WTC11 (cell line): ENCODE results near the gene CACNA1F. TPM values are rescaled to one million over a fixed set of nuclear protein-coding genes. Genes with fewer than 3 reads are reported as not detected.

Experiments
- ATAC-seq: fragments of 200-7000 bp; cut with Tn5 transposase; 2 replicates; pipeline ENCODE4 v1.10.0; 2021; ENCODE audit warnings: mild to moderate bottlenecking, moderate library complexity
- CTCF ChIA-PET: fragments of 300-600 bp; sonication (Branson Sonifier 250); formaldehyde crosslinking; loops from one replicate; lab custom pipeline; 2021; ENCODE audit warnings: antibody characterized with exemption; lab: Charles Lee
- POLR2A ChIA-PET: fragments of 350-600 bp; sonication (Branson Sonifier 250); formaldehyde crosslinking; loops from one replicate; lab custom pipeline; 2021; ENCODE audit warnings: antibody characterized with exemption; lab: Charles Lee
- DNase-seq: peaks from one replicate; pipeline ENCODE4 v3.0.0; 2021; ENCODE audit warnings: low spot score
- H3K27ac Mint-ChIP-seq: 2 replicates; pipeline ENCODE4 v1.8.0; 2021; ENCODE audit warnings: mixed read lengths
- H3K27me3 Mint-ChIP-seq: 2 replicates; pipeline ENCODE4 v1.8.0; 2021; ENCODE audit warnings: low read depth, mild to moderate bottlenecking, moderate library complexity, mixed read lengths
- H3K36me3 Mint-ChIP-seq: 2 replicates; pipeline ENCODE4 v1.8.0; 2021; ENCODE audit warnings: mixed read lengths
- H3K4me1 Mint-ChIP-seq: 2 replicates; pipeline ENCODE4 v1.8.0; 2022; ENCODE audit warnings: mixed read lengths
- H3K4me3 Mint-ChIP-seq: 2 replicates; pipeline ENCODE4 v1.8.0; 2021; ENCODE audit warnings: mild to moderate bottlenecking, moderate library complexity, mixed read lengths
- H3K9me3 Mint-ChIP-seq: 2 replicates; pipeline ENCODE4 v1.8.0; 2021; ENCODE audit warnings: mixed read lengths
- ATF1 ChIP-seq: sonication (generic); formaldehyde crosslinking; IDR thresholded peaks from 2 replicates; pipeline ENCODE4 v1.8.1; 2023; ENCODE audit warnings: mild to moderate bottlenecking, moderate library complexity, missing genetic modification reagents
- CREB1 ChIP-seq: sonication (generic); formaldehyde crosslinking; IDR thresholded peaks from 2 replicates; pipeline ENCODE4 v1.8.0; 2023; ENCODE audit warnings: mild to moderate bottlenecking, missing genetic modification reagents
- ETV6 ChIP-seq: sonication (generic); formaldehyde crosslinking; IDR thresholded peaks from 2 replicates; pipeline ENCODE4 v1.8.1; 2022; ENCODE audit warnings: mild to moderate bottlenecking, missing genetic modification reagents
- FOXK1 ChIP-seq: sonication (generic); formaldehyde crosslinking; IDR thresholded peaks from 2 replicates; pipeline ENCODE4 v1.8.0; 2022; ENCODE audit warnings: mild to moderate bottlenecking, moderate library complexity, missing genetic modification reagents
- FOXP1 ChIP-seq: sonication (generic); formaldehyde crosslinking; IDR thresholded peaks from 2 replicates; pipeline ENCODE4 v1.8.0; 2022; ENCODE audit warnings: missing genetic modification reagents, mild to moderate bottlenecking, moderate library complexity, borderline replicate concordance
- IRF2 ChIP-seq: sonication (generic); formaldehyde crosslinking; IDR thresholded peaks from 2 replicates; pipeline ENCODE4 v1.8.0; 2022; ENCODE audit warnings: low read depth, missing genetic modification reagents, borderline replicate concordance
- NFYB ChIP-seq: sonication (generic); formaldehyde crosslinking; conservative IDR thresholded peaks from 2 replicates; pipeline ENCODE4 v1.8.0; 2022; ENCODE audit warnings: low read depth, missing genetic modification reagents
- SP1 ChIP-seq: sonication (generic); formaldehyde crosslinking; conservative IDR thresholded peaks from 2 replicates; pipeline ENCODE4 v1.8.1; 2022; ENCODE audit warnings: missing genetic modification reagents
- ZNF121 ChIP-seq: sonication (generic); formaldehyde crosslinking; IDR thresholded peaks from 2 replicates; pipeline ENCODE4 v1.8.0; 2023; ENCODE audit warnings: missing genetic modification reagents
- total RNA-seq: library from RNA; stranded (reverse); gene quantifications from 3 replicates; pipeline ENCODE4 v1.2.3, GENCODE V29; 2021
- TF ChIP-seq, protein P1 (sequence below): fragments of 250-450 bp; sonication (Bioruptor Pico); IDR thresholded peaks from 2 replicates; pipeline ENCODE4 v1.9.0; 2021; ENCODE audit warnings: mild to moderate bottlenecking
- TF ChIP-seq, protein P2 (sequence below): sonication (generic); formaldehyde crosslinking; IDR thresholded peaks from 2 replicates; pipeline ENCODE4 v1.8.1; 2023; ENCODE audit warnings: mild to moderate bottlenecking, missing genetic modification reagents
- TF ChIP-seq, protein P3 (sequence below): sonication (generic); formaldehyde crosslinking; IDR thresholded peaks from 2 replicates; pipeline ENCODE4 v1.8.0; 2022; ENCODE audit warnings: mild to moderate bottlenecking, missing genetic modification reagents
- TF ChIP-seq, protein P4 (sequence below): fragments of 250-450 bp; sonication (Bioruptor Pico); IDR thresholded peaks from 2 replicates; pipeline ENCODE4 v1.9.0; 2021; ENCODE audit warnings: mild to moderate bottlenecking, borderline replicate concordance
- TF ChIP-seq, protein P5 (sequence below): sonication (generic); formaldehyde crosslinking; IDR thresholded peaks from 2 replicates; pipeline ENCODE4 v1.8.0; 2023; ENCODE audit warnings: mild to moderate bottlenecking, missing genetic modification reagents
- TF ChIP-seq, protein P6 (sequence below): sonication (generic); formaldehyde crosslinking; IDR thresholded peaks from 2 replicates; pipeline ENCODE4 v1.8.1; 2023; ENCODE audit warnings: mild to moderate bottlenecking, missing genetic modification reagents, moderate library complexity
- TF ChIP-seq, protein P7 (sequence below): sonication (generic); formaldehyde crosslinking; IDR thresholded peaks from 2 replicates; pipeline ENCODE4 v1.8.1; 2022; ENCODE audit warnings: low read depth, missing genetic modification reagents, borderline replicate concordance
- TF ChIP-seq, protein P8 (sequence below): sonication (generic); formaldehyde crosslinking; IDR thresholded peaks from 2 replicates; pipeline ENCODE4 v1.8.0; 2022; ENCODE audit warnings: mild to moderate bottlenecking, missing genetic modification reagents
- TF ChIP-seq, protein P9 (sequence below): sonication (generic); formaldehyde crosslinking; IDR thresholded peaks from 2 replicates; pipeline ENCODE4 v1.8.1; 2022; ENCODE audit warnings: low read depth, mild to moderate bottlenecking, moderate library complexity, missing genetic modification reagents, borderline replicate concordance
- TF ChIP-seq, protein P10 (sequence below): fragments of 250-450 bp; sonication (Bioruptor Pico); IDR thresholded peaks from 2 replicates; pipeline ENCODE4 v1.8.0; 2021; ENCODE audit warnings: mild to moderate bottlenecking

Gene CACNA1F
- total RNA-seq, 1 experiment from 2014 or later = 1.6 TPM

DNA sequence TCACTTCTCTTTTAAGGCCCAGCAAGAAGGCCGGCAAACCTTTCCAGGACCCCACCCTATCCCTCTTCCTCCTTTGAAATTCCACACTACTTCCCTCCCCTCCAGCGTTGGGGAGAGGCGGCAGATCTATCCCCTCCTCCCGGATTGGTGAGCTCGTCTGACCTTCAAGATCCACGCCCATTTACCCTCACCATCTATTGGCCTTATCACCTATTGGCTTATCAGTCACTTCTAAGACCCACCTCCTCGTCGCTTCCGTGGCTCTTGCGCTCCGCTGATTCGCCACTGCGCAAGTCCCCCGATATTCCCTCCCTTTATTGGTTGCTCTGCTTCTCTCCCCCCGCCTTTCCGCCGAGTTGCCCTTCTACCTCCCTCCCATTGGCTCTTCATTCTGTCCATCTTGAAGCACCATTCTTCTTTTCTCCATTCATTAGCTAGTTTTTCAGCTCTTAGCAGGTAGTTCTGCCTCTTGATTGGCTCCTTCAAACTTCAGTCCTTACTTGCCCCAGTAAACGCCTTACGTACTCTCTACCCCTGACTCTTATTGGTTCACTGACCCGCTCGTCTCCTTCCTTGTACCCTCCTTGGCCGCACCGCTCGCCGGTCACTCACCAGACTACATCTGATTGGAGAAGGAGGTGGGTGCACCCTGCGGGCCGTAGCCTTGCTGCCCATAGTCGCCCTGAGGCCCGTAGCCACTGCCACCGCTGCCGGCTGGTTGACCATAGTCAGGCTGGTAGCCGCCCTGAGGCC, 42.1 kb downstream of the CACNA1F start (continued):
- TF ChIP-seq, protein P1, sequence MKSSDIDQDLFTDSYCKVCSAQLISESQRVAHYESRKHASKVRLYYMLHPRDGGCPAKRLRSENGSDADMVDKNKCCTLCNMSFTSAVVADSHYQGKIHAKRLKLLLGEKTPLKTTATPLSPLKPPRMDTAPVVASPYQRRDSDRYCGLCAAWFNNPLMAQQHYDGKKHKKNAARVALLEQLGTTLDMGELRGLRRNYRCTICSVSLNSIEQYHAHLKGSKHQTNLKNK (CRISPR knock-in tag) = no peak
- TF ChIP-seq IRF2 (CRISPR knock-in tag) (no peak), SP1 (CRISPR knock-in tag) (peak; percentile 53), CREB1 (no peak), NFYB (CRISPR knock-in tag) (peak; percentile 82)
- TF ChIP-seq, protein P2, sequence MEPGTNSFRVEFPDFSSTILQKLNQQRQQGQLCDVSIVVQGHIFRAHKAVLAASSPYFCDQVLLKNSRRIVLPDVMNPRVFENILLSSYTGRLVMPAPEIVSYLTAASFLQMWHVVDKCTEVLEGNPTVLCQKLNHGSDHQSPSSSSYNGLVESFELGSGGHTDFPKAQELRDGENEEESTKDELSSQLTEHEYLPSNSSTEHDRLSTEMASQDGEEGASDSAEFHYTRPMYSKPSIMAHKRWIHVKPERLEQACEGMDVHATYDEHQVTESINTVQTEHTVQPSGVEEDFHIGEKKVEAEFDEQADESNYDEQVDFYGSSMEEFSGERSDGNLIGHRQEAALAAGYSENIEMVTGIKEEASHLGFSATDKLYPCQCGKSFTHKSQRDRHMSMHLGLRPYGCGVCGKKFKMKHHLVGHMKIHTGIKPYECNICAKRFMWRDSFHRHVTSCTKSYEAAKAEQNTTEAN (CRISPR knock-in tag) = no peak
- TF ChIP-seq, protein P3, sequence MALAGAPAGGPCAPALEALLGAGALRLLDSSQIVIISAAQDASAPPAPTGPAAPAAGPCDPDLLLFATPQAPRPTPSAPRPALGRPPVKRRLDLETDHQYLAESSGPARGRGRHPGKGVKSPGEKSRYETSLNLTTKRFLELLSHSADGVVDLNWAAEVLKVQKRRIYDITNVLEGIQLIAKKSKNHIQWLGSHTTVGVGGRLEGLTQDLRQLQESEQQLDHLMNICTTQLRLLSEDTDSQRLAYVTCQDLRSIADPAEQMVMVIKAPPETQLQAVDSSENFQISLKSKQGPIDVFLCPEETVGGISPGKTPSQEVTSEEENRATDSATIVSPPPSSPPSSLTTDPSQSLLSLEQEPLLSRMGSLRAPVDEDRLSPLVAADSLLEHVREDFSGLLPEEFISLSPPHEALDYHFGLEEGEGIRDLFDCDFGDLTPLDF (CRISPR knock-in tag) = no peak
- TF ChIP-seq, protein P4, sequence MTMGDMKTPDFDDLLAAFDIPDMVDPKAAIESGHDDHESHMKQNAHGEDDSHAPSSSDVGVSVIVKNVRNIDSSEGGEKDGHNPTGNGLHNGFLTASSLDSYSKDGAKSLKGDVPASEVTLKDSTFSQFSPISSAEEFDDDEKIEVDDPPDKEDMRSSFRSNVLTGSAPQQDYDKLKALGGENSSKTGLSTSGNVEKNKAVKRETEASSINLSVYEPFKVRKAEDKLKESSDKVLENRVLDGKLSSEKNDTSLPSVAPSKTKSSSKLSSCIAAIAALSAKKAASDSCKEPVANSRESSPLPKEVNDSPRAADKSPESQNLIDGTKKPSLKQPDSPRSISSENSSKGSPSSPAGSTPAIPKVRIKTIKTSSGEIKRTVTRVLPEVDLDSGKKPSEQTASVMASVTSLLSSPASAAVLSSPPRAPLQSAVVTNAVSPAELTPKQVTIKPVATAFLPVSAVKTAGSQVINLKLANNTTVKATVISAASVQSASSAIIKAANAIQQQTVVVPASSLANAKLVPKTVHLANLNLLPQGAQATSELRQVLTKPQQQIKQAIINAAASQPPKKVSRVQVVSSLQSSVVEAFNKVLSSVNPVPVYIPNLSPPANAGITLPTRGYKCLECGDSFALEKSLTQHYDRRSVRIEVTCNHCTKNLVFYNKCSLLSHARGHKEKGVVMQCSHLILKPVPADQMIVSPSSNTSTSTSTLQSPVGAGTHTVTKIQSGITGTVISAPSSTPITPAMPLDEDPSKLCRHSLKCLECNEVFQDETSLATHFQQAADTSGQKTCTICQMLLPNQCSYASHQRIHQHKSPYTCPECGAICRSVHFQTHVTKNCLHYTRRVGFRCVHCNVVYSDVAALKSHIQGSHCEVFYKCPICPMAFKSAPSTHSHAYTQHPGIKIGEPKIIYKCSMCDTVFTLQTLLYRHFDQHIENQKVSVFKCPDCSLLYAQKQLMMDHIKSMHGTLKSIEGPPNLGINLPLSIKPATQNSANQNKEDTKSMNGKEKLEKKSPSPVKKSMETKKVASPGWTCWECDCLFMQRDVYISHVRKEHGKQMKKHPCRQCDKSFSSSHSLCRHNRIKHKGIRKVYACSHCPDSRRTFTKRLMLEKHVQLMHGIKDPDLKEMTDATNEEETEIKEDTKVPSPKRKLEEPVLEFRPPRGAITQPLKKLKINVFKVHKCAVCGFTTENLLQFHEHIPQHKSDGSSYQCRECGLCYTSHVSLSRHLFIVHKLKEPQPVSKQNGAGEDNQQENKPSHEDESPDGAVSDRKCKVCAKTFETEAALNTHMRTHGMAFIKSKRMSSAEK (CRISPR knock-in tag) = no peak
- TF ChIP-seq, protein P5, sequence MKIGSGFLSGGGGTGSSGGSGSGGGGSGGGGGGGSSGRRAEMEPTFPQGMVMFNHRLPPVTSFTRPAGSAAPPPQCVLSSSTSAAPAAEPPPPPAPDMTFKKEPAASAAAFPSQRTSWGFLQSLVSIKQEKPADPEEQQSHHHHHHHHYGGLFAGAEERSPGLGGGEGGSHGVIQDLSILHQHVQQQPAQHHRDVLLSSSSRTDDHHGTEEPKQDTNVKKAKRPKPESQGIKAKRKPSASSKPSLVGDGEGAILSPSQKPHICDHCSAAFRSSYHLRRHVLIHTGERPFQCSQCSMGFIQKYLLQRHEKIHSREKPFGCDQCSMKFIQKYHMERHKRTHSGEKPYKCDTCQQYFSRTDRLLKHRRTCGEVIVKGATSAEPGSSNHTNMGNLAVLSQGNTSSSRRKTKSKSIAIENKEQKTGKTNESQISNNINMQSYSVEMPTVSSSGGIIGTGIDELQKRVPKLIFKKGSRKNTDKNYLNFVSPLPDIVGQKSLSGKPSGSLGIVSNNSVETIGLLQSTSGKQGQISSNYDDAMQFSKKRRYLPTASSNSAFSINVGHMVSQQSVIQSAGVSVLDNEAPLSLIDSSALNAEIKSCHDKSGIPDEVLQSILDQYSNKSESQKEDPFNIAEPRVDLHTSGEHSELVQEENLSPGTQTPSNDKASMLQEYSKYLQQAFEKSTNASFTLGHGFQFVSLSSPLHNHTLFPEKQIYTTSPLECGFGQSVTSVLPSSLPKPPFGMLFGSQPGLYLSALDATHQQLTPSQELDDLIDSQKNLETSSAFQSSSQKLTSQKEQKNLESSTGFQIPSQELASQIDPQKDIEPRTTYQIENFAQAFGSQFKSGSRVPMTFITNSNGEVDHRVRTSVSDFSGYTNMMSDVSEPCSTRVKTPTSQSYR (CRISPR knock-in tag) = no peak
- TF ChIP-seq, protein P6, sequence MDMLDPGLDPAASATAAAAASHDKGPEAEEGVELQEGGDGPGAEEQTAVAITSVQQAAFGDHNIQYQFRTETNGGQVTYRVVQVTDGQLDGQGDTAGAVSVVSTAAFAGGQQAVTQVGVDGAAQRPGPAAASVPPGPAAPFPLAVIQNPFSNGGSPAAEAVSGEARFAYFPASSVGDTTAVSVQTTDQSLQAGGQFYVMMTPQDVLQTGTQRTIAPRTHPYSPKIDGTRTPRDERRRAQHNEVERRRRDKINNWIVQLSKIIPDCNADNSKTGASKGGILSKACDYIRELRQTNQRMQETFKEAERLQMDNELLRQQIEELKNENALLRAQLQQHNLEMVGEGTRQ (CRISPR knock-in tag) = no peak

DNA sequence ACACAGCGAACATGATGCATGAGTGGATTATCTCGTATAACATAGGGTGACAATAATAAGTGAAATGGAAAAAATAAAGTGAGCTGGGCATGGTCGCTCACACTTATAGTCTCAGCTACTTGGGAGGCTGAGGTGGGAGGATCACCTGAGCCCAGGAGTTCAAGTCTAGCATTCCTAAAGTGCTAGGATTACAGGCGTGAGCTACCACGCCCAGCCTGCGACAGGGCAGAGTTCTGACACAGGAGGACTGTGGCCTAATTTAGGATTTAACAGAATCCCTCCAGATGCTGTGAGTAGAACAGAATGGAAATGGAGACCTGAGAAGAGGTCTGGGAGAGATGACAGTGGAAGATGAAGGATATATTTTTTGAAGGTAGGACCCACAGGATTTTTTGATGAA, 43.5 kb downstream of the CACNA1F start:
- H3K4me3 Mint-ChIP-seq = peak overlapping the region; percentile 83
- no peaks in the 10 kb centered on the region; the same call in 1 of the 2 replicates for H3K27me3 Mint-ChIP-seq
- ChIA-PET POLR2A (no interaction called here), CTCF (no interaction called here)
- H3K9me3 Mint-ChIP-seq = no peaks in the 10 kb centered on the region
- TF ChIP-seq, protein P7, sequence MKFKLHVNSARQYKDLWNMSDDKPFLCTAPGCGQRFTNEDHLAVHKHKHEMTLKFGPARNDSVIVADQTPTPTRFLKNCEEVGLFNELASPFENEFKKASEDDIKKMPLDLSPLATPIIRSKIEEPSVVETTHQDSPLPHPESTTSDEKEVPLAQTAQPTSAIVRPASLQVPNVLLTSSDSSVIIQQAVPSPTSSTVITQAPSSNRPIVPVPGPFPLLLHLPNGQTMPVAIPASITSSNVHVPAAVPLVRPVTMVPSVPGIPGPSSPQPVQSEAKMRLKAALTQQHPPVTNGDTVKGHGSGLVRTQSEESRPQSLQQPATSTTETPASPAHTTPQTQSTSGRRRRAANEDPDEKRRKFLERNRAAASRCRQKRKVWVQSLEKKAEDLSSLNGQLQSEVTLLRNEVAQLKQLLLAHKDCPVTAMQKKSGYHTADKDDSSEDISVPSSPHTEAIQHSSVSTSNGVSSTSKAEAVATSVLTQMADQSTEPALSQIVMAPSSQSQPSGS (CRISPR knock-in tag) = no peak
- TF ChIP-seq ATF1 (CRISPR knock-in tag) (no peak), FOXK1 (no peak), ZNF121 (CRISPR knock-in tag) (no peak), FOXP1 (CRISPR knock-in tag) (no peak), ETV6 (CRISPR knock-in tag) (no peak)
- TF ChIP-seq, protein P8, sequence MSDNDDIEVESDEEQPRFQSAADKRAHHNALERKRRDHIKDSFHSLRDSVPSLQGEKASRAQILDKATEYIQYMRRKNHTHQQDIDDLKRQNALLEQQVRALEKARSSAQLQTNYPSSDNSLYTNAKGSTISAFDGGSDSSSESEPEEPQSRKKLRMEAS = no peak
- TF ChIP-seq, protein P9, sequence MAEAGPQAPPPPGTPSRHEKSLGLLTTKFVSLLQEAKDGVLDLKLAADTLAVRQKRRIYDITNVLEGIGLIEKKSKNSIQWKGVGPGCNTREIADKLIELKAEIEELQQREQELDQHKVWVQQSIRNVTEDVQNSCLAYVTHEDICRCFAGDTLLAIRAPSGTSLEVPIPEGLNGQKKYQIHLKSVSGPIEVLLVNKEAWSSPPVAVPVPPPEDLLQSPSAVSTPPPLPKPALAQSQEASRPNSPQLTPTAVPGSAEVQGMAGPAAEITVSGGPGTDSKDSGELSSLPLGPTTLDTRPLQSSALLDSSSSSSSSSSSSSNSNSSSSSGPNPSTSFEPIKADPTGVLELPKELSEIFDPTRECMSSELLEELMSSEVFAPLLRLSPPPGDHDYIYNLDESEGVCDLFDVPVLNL = no peak
- TF ChIP-seq, protein P10, sequence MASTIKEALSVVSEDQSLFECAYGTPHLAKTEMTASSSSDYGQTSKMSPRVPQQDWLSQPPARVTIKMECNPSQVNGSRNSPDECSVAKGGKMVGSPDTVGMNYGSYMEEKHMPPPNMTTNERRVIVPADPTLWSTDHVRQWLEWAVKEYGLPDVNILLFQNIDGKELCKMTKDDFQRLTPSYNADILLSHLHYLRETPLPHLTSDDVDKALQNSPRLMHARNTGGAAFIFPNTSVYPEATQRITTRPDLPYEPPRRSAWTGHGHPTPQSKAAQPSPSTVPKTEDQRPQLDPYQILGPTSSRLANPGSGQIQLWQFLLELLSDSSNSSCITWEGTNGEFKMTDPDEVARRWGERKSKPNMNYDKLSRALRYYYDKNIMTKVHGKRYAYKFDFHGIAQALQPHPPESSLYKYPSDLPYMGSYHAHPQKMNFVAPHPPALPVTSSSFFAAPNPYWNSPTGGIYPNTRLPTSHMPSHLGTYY (CRISPR knock-in tag) = no peak
- DNase-seq (no peak), ATAC-seq (no peak)
- no peak overlapping the region for H3K27ac Mint-ChIP-seq
- H3K4me1 Mint-ChIP-seq = peaks cover 32% of the 10 kb centered on the region
- H3K36me3 Mint-ChIP-seq = no peaks in the 10 kb centered on the region
